Keratinocyte (primary cell): ENCODE measurements around the gene KRTAP20-1. TPM values are rescaled to one million over a fixed set of nuclear protein-coding genes. Genes with fewer than 3 reads are reported as not detected.

Experiments
- DNase-seq: peaks from one replicate; pipeline ENCODE4 v3.0.0-alpha.2; 2011; ENCODE audit warnings: low read depth, missing footprints, low spot score
- FAIRE-seq: peaks from 2 replicates; lab custom pipeline; 2011; peaks lifted over from hg19 to GRCh38; lab: Jason Lieb, UNC
- H2AFZ ChIP-seq: 2 replicates; pipeline ENCODE4 v1.6.0; 2012; ENCODE audit warnings: low read length, control low read depth, inconsistent platforms; ENCODE audit not compliant: control insufficient read depth
- H3K27ac ChIP-seq: 2 replicates; pipeline ENCODE4 v1.5.1; 2011; ENCODE audit warnings: low read length; ENCODE audit not compliant: control insufficient read depth, insufficient read depth
- H3K27me3 ChIP-seq: 3 replicates; pipeline ENCODE4 v1.6.0; 2011; ENCODE audit warnings: low read length; ENCODE audit not compliant: control insufficient read depth, insufficient read depth; ENCODE audit errors: extremely low read depth
- H3K36me3 ChIP-seq, 2 experiments: 2 replicates in 1 of 2; 3 replicates in 1 of 2; pipeline ENCODE4 v1.5.1; 2011; ENCODE audit warnings: low read length in 2 of 2, mild to moderate bottlenecking in 1 of 2; ENCODE audit not compliant: control insufficient read depth in 2 of 2, insufficient read depth in 2 of 2; ENCODE audit errors: extremely low read depth in 1 of 2
- H3K4me1 ChIP-seq: 3 replicates; pipeline ENCODE4 v1.5.1; 2011; ENCODE audit warnings: low read length; ENCODE audit not compliant: control insufficient read depth, insufficient read depth; ENCODE audit errors: extremely low read depth
- H3K4me2 ChIP-seq: 3 replicates; pipeline ENCODE4 v1.6.0; 2011; ENCODE audit warnings: low read depth, low read length; ENCODE audit not compliant: control insufficient read depth, insufficient read depth; ENCODE audit errors: extremely low read depth
- H3K4me3 ChIP-seq, 3 experiments: fragments of 200-600 bp in 1 of 3; sonication (generic) in 1 of 3; 2 replicates in 2 of 3; 3 replicates in 1 of 3; pipeline ENCODE4 v1.5.1; 2011 to 2016; ENCODE audit warnings: low read length in 3 of 3, mild to moderate bottlenecking in 3 of 3, control low read depth in 2 of 3, inconsistent platforms in 1 of 3, low read depth in 1 of 3, mixed read lengths in 1 of 3, mixed run types in 1 of 3, moderate library complexity in 1 of 3; ENCODE audit not compliant: control insufficient read depth in 2 of 3, insufficient read depth in 2 of 3; ENCODE audit errors: extremely low read depth in 1 of 3
- H3K79me2 ChIP-seq: 2 replicates; pipeline ENCODE4 v1.6.0; 2012; ENCODE audit warnings: low read length; ENCODE audit not compliant: control insufficient read depth, insufficient read depth
- H3K9ac ChIP-seq: 3 replicates; pipeline ENCODE4 v1.6.0; 2011; ENCODE audit warnings: low read length; ENCODE audit not compliant: control insufficient read depth, insufficient read depth; ENCODE audit errors: extremely low read depth
- H3K9me1 ChIP-seq: 3 replicates; pipeline ENCODE4 v1.6.0; 2011; ENCODE audit warnings: low read length; ENCODE audit not compliant: control insufficient read depth, insufficient read depth; ENCODE audit errors: extremely low read depth
- H3K9me3 ChIP-seq: 2 replicates; pipeline ENCODE4 v1.5.1; 2012; ENCODE audit warnings: low read depth, low read length; ENCODE audit not compliant: control insufficient read depth
- H4K20me1 ChIP-seq: 3 replicates; pipeline ENCODE4 v1.6.0; 2011; ENCODE audit warnings: low read length; ENCODE audit not compliant: control insufficient read depth, insufficient read depth; ENCODE audit errors: extremely low read depth
- CTCF ChIP-seq, 3 experiments: IDR thresholded peaks in 1 of 3; conservative IDR thresholded peaks in 1 of 3; optimal IDR thresholded peaks in 1 of 3; 2 replicates in 2 of 3; 3 replicates in 1 of 3; pipeline versions ENCODE3 to v1.5.1; 2011; ENCODE audit warnings: low read length in 3 of 3, mild to moderate bottlenecking in 3 of 3, moderate library complexity in 2 of 3, control low read depth in 1 of 3, inconsistent platforms in 1 of 3; ENCODE audit not compliant: insufficient read depth in 2 of 3; ENCODE audit errors: extremely low read depth in 1 of 3
- EZH2 ChIP-seq: IDR thresholded peaks from one replicate; pipeline ENCODE4 v1.6.1; 2012; ENCODE audit warnings: inconsistent platforms, mild to moderate bottlenecking, low read length, moderate library complexity
- dilution Hi-C: fragments of 300-500 bp; cut with MboI; formaldehyde crosslinking; loops from one replicate; pipeline ENCODE4 v1.7.0; 2020; ENCODE audit warnings: low sequenced_read_pairs; ENCODE audit not compliant: extremely low pct_ligation_motif_present
- polyA plus RNA-seq, 5 experiments: library from polyadenylated mRNA; depleted of rRNA in 3 of 5; stranded (reverse) in 3 of 5; stranded (forward) in 1 of 5; unstranded in 1 of 5; fragments of >200 nt; gene quantifications; 1 replicate in 1 of 5; 2 replicates in 3 of 5; 3 replicates in 1 of 5; pipeline versions ENCODE4 v1.2.1 to v1.2.3, GENCODE V29; 2011 to 2012; ENCODE audit warnings: missing spikeins in 2 of 5, low read depth in 1 of 5, low replicate concordance in 1 of 5

The KRTAP20-1 gene
- polyA plus RNA-seq, 1 donor (not counting 4 experiments of a cell fraction or from before 2014, with no cell fraction given): not detected

- H3K4me2 ChIP-seq: no peak overlapping the region
- H3K9ac ChIP-seq: no peak overlapping the region
- H4K20me1 ChIP-seq: no peaks in the 10 kb centered on the region
- no peak overlapping the region for H2AFZ ChIP-seq
- no peaks in the 10 kb centered on the region for H3K79me2 ChIP-seq
- H3K4me3 ChIP-seq: no peak overlapping the region
- no peaks in the 10 kb centered on the region for H3K27me3 ChIP-seq
- no peak overlapping the region for H3K27ac ChIP-seq
- no peaks in the 10 kb centered on the region for H3K4me1 ChIP-seq
- dilution Hi-C loops: no loop called here
- FAIRE-seq: no peak
- H3K36me3 ChIP-seq: no peaks in the 10 kb centered on the region
- no peaks in the 10 kb centered on the region for H3K9me1 ChIP-seq
- TF ChIP-seq EZH2: no peak
- TF ChIP-seq CTCF (optimal IDR thresholded peaks at IDR 0.05 in 1 of 3, IDR thresholded peaks at IDR 0.05 in 1 of 3, conservative IDR thresholded peaks at IDR 0.05 in 1 of 3; ENCODE audit: extremely low read depth in 1 of 3, insufficient read depth in 2 of 3, low read length in 3 of 3): no peak
- H3K9me3 ChIP-seq: no peaks in the 10 kb centered on the region
- no peak for DNase-seq
These were observed 3.9 kb downstream of the KRTAP20-1 start for GRCh38 chr21:30620080-30620479.

GRCh38 chr21:30620522-30620921 is 4.3 kb downstream of the KRTAP20-1 start, which contains the start of gene KRTAP20-4:
TSS of gene KRTAP20-4 (plus strand) at chr21:30620627.
- Histone ChIP-seq H3K36me3 (no peaks in the 10 kb centered on the region), H3K9me3 (no peaks in the 10 kb centered on the region), H3K9ac (no peak within 1 kb of the TSS), H3K9me1 (no peaks in the 10 kb centered on the region), H3K4me2 (no peak within 1 kb of the TSS), H2AFZ (no peak within 1 kb of the TSS), H3K4me1 (no peaks in the 10 kb centered on the region), H3K4me3 (no peak within 1 kb of the TSS), H4K20me1 (no peaks in the 10 kb centered on the region), H3K79me2 (no peaks in the 10 kb centered on the region), H3K27ac (no peak within 1 kb of the TSS), H3K27me3 (no peaks in the 10 kb centered on the region)
- TF ChIP-seq EZH2: no peak
- no peak for TF ChIP-seq CTCF (optimal IDR thresholded peaks at IDR 0.05 in 1 of 3, IDR thresholded peaks at IDR 0.05 in 1 of 3, conservative IDR thresholded peaks at IDR 0.05 in 1 of 3; ENCODE audit: extremely low read depth in 1 of 3, insufficient read depth in 2 of 3, low read length in 3 of 3)
- DNase-seq (no peak), FAIRE-seq (no peak)
- dilution Hi-C loops: no loop called here
